Esophagus mucosa (tissue), 1 donor: Measurements from ENCODE around the gene CSRP3. TPM values are rescaled to one million over a fixed set of nuclear protein-coding genes. Genes with fewer than 3 reads are reported as not detected.

ENCODE experiments used
- ATAC-seq: fragments of 200-7000 bp; cut with Tn5 transposase; one replicate; pipeline ENCODE4 v1.9.1; 2020
- total RNA-seq: library from RNA; stranded (reverse); gene quantifications from one replicate; pipeline ENCODE4 v1.2.4, GENCODE V29; 2023
- donor health status: DM: yes; HTN: yes; CAD: no.

The CSRP3 gene
- not detected for total RNA-seq

- ATAC-seq, result no peak
Measured at GRCh38 chr11:19201737-19202605, at the start of gene CSRP3. CSRP3 (minus strand) TSS chr11:19201983; CDS start chr11:19192448, 9,535 bp downstream.

GRCh38 chr11:19251577-19251976 lies 49.8 kb upstream of the CSRP3 start:
- no peak for ATAC-seq

- ATAC-seq, result no peak
Measured at GRCh38 chr11:19246816-19247215, 45.0 kb upstream of the CSRP3 start.

- no peak for ATAC-seq
Measured at GRCh38 chr11:19245351-19245750, 43.6 kb upstream of the CSRP3 start.

GRCh38 chr11:19244621-19245020 lies 42.8 kb upstream of the CSRP3 start:
- peak; percentile 87 for ATAC-seq

GRCh38 chr11:19244084-19244483 lies 42.3 kb upstream of the CSRP3 start:
- ATAC-seq, result peak; percentile 68

- no peak for ATAC-seq
Measured at GRCh38 chr11:19243613-19244012, 41.8 kb upstream of the CSRP3 start.

GRCh38 chr11:19243143-19243542 lies 41.4 kb upstream of the CSRP3 start:
- peak; percentile 22 for ATAC-seq

GRCh38 chr11:19242179-19242932 lies 40.6 kb upstream of the CSRP3 start:
- no peak for ATAC-seq

- ATAC-seq, result peak; percentile 20
Measured at GRCh38 chr11:19241260-19242178, 39.7 kb upstream of the CSRP3 start.

- ATAC-seq, result peak; percentile 85
Measured at GRCh38 chr11:19240420-19241259, 38.9 kb upstream of the CSRP3 start, which contains the start of gene E2F8. E2F8 (minus strand) TSS chr11:19240945; CDS start chr11:19240121, 824 bp downstream.

- no peak for ATAC-seq
Measured at GRCh38 chr11:19239039-19239438, 37.3 kb upstream of the CSRP3 start.

- ATAC-seq, result no peak
Measured at GRCh38 chr11:19237813-19238212, 36.0 kb upstream of the CSRP3 start.

GRCh38 chr11:19237381-19237780 lies 35.6 kb upstream of the CSRP3 start:
- no peak for ATAC-seq

GRCh38 chr11:19234231-19234817 lies 32.5 kb upstream of the CSRP3 start:
- no peak for ATAC-seq

GRCh38 chr11:19232910-19233503 lies 31.2 kb upstream of the CSRP3 start:
- ATAC-seq, result peak; percentile 93

- no peak for ATAC-seq
Measured at GRCh38 chr11:19229671-19230070, 27.9 kb upstream of the CSRP3 start.

- ATAC-seq, result no peak
Measured at GRCh38 chr11:19228968-19229367, 27.2 kb upstream of the CSRP3 start.

GRCh38 chr11:19226378-19227195 lies 24.8 kb upstream of the CSRP3 start:
- no peak for ATAC-seq

GRCh38 chr11:19225581-19225980 lies 23.8 kb upstream of the CSRP3 start:
- ATAC-seq, result no peak
